ENCODE results near the gene HAS3.

Gene HAS3

GRCh38 chr16:69094501-69094900 is 11.0 kb upstream of the HAS3 start:
- no peak for DNase-seq

- DNase-seq: no peak
Measured at GRCh38 chr16:69095193-69095592, 10.3 kb upstream of the HAS3 start.

- DNase-seq: no peak
Measured at GRCh38 chr16:69100071-69100691, 5.3 kb upstream of the HAS3 start.

- DNase-seq: peak; percentile 62
Measured at GRCh38 chr16:69106491-69107315, 1.2 kb downstream of the HAS3 start.

GRCh38 chr16:69107316-69107962 is 2.0 kb downstream of the HAS3 start:
- no peak for DNase-seq

GRCh38 chr16:69108064-69108904 is 2.8 kb downstream of the HAS3 start:
- DNase-seq: no peak

- no peak for DNase-seq
Measured at GRCh38 chr16:69108905-69109252, 3.4 kb downstream of the HAS3 start.

- no peak for DNase-seq
Measured at GRCh38 chr16:69109486-69110270, 4.2 kb downstream of the HAS3 start.

GRCh38 chr16:69110406-69110805 is 5.0 kb downstream of the HAS3 start:
- no peak for DNase-seq

- no peak for DNase-seq
Measured at GRCh38 chr16:69111216-69111875, 5.9 kb downstream of the HAS3 start.

- no peak for DNase-seq
Measured at GRCh38 chr16:69111876-69112230, 6.4 kb downstream of the HAS3 start.

- DNase-seq: peak; percentile 79
Measured at GRCh38 chr16:69112285-69113129, 7.1 kb downstream of the HAS3 start.

- no peak for DNase-seq
Measured at GRCh38 chr16:69113216-69113615, 7.8 kb downstream of the HAS3 start.

- no peak for DNase-seq
Measured at GRCh38 chr16:69114346-69114975, 9.0 kb downstream of the HAS3 start.

GRCh38 chr16:69114976-69115355 is 9.5 kb downstream of the HAS3 start:
- no peak for DNase-seq

GRCh38 chr16:69115361-69115760 is 9.9 kb downstream of the HAS3 start:
- DNase-seq: no peak

- no peak for DNase-seq
Measured at GRCh38 chr16:69115837-69116236, 10.4 kb downstream of the HAS3 start.

GRCh38 chr16:69116256-69116875 is 10.9 kb downstream of the HAS3 start:
- no peak for DNase-seq

GRCh38 chr16:69116906-69117305 is 11.5 kb downstream of the HAS3 start:
- DNase-seq: no peak

GRCh38 chr16:69118468-69118867 is 13.0 kb downstream of the HAS3 start:
- DNase-seq: no peak
